Naive thymus-derived CD4-positive, alpha-beta T cell (primary cell): ENCODE measurements around the gene FAM184B. TPM values are rescaled to one million over a fixed set of nuclear protein-coding genes. Genes with fewer than 3 reads are reported as not detected.
A peak's percentile ranks its signal among the peaks of the same experiment; 100 is the strongest.

Source experiments
- ATAC-seq: fragments of 150-1000 bp; cut with Tn5 transposase; 2 replicates; pipeline ENCODE4 v1.10.0; 2021; ENCODE audit warnings: mild to moderate bottlenecking, moderate library complexity
- CTCF ChIA-PET: fragments of 350-600 bp; sonication (Branson Sonifier 250); formaldehyde crosslinking; loops from one replicate; lab custom pipeline; 2021; ENCODE audit warnings: antibody characterized with exemption; lab: Charles Lee
- POLR2A ChIA-PET: fragments of 350-600 bp; sonication (Branson Sonifier 250); formaldehyde crosslinking; loops from one replicate; lab custom pipeline; 2021; ENCODE audit warnings: antibody characterized with exemption, inconsistent platforms; lab: Charles Lee
- DNase-seq, 9 donors: peaks; one replicate each; pipeline versions ENCODE4 v3.0.0 to v3.0.0-alpha.2; 2020 to 2022; ENCODE audit warnings: mixed read lengths in 1 of 9
- H3K27ac ChIP-seq: one replicate; pipeline ENCODE4 v1.7.0; 2013; ENCODE audit warnings: mild to moderate bottlenecking, low read depth, low read length, moderate library complexity
- H3K27me3 ChIP-seq, 2 donors: one replicate each; pipeline ENCODE4 v1.7.0; 2013; ENCODE audit warnings: low read length in 2 of 2, mild to moderate bottlenecking in 2 of 2, moderate library complexity in 2 of 2; ENCODE audit not compliant: control insufficient read depth in 2 of 2, insufficient read depth in 2 of 2
- H3K36me3 ChIP-seq, 3 experiments: 1 replicate in 2 of 3; 2 replicates in 1 of 3; pipeline ENCODE4 v1.7.0; 2013; ENCODE audit warnings: low read length in 3 of 3, mild to moderate bottlenecking in 3 of 3, moderate library complexity in 1 of 3; ENCODE audit not compliant: insufficient read depth in 3 of 3, control insufficient read depth in 2 of 3
- H3K4me1 ChIP-seq, 2 donors: one replicate each; pipeline ENCODE4 v1.7.0; 2013; ENCODE audit warnings: low read length in 2 of 2, mild to moderate bottlenecking in 2 of 2, moderate library complexity in 1 of 2; ENCODE audit not compliant: control insufficient read depth in 2 of 2, insufficient read depth in 2 of 2
- H3K4me3 ChIP-seq: 2 replicates; pipeline ENCODE4 v1.7.0; 2013; ENCODE audit warnings: mild to moderate bottlenecking, low read length
- H3K9me3 ChIP-seq, 3 experiments: 1 replicate in 2 of 3; 2 replicates in 1 of 3; pipeline ENCODE4 v1.7.0; 2013; ENCODE audit warnings: low read length in 3 of 3; ENCODE audit not compliant: control insufficient read depth in 2 of 3
- H3K27ac Mint-ChIP-seq, 9 donors: one replicate each; pipeline ENCODE4 v1.8.0; 2020 to 2022; ENCODE audit warnings: mixed read lengths in 9 of 9, mild to moderate bottlenecking in 8 of 9, moderate library complexity in 5 of 9, inconsistent platforms in 2 of 9
- H3K27me3 Mint-ChIP-seq, 5 donors: one replicate each; pipeline ENCODE4 v1.8.0; 2021 to 2022; ENCODE audit warnings: mixed read lengths in 5 of 5, mild to moderate bottlenecking in 1 of 5
- H3K36me3 Mint-ChIP-seq, 5 donors: one replicate each; pipeline ENCODE4 v1.8.0; 2020 to 2022; ENCODE audit warnings: mixed read lengths in 5 of 5, mild to moderate bottlenecking in 3 of 5, inconsistent platforms in 1 of 5
- H3K4me1 Mint-ChIP-seq, 7 donors: one replicate each; pipeline ENCODE4 v1.8.0; 2020 to 2022; ENCODE audit warnings: mixed read lengths in 7 of 7, mild to moderate bottlenecking in 3 of 7, inconsistent platforms in 1 of 7
- H3K4me3 Mint-ChIP-seq, 10 donors: one replicate each; pipeline ENCODE4 v1.8.0; 2020 to 2022; ENCODE audit warnings: mild to moderate bottlenecking in 10 of 10, mixed read lengths in 10 of 10, moderate library complexity in 6 of 10, inconsistent platforms in 2 of 10
- H3K9me3 Mint-ChIP-seq, 11 donors: one replicate each; pipeline ENCODE4 v1.8.0; 2020 to 2022; ENCODE audit warnings: mixed read lengths in 11 of 11, mild to moderate bottlenecking in 4 of 11, inconsistent platforms in 1 of 11, moderate library complexity in 1 of 11
- intact Hi-C, 2 donors: fragments of 100-400 bp; cut with micrococcal nuclease; formaldehyde crosslinking; loops; one replicate each; pipeline ENCODE4 v1.15.1; 2023
- polyA plus RNA-seq, 2 donors: library from polyadenylated mRNA; unstranded; fragments of 300-500 nt; fragmentation: Illumina TruSeq; gene quantifications; one replicate each; pipeline ENCODE4 v1.2.3, GENCODE V29; 2021
- total RNA-seq, 6 experiments: library from RNA in 5 of 6; stranded (reverse) in 5 of 6; gene quantifications; 1 replicate in 5 of 6; 2 replicates in 1 of 6; pipeline ENCODE4 v1.2.3 and lab custom pipeline; 2021 to 2026

FAM184B gene
- total and polyA plus RNA-seq, 7 experiments from 2014 or later, result 0.08 TPM; not detected in 6

DNA sequence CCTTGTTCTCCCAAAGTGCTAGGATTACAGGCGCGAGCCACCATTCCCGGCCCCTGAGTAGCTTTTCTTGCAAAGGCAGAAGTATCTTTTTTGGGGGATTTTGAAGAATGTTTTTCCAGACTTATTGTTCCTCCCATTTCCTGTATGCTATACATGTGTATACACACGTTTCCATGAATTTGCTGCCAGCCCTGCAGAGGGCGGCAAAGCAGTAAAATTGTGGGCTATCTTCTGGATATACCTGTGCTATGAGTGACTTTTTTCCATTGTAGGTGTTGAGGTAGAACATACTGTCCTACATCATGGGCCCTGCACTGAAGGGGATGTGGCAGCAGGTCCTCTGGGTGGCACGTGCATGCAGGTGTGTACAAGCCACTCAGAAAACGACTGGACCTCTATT lies 183.9 kb downstream of the FAM184B start:
- Histone ChIP-seq H3K27me3 (no peaks in the 10 kb centered on the region), H3K4me3 (no peak overlapping the region), H3K27ac (no peak overlapping the region), H3K9me3 (no peaks in the 10 kb centered on the region), H3K36me3 (peaks cover 14 to 63% (median 14%) of the 10 kb centered on the region in 3 experiments), H3K4me1 (no peaks in the 10 kb centered on the region)
- Mint-ChIP-seq H3K9me3 (no peaks in the 10 kb centered on the region), H3K4me1 (peaks cover 0 to 12% (median 0%) of the 10 kb centered on the region in 7 donors), H3K4me3 (no peak overlapping the region), H3K27ac (peak overlapping the region in 1 of 9 donors; percentile 19), H3K36me3 (peaks cover 6 to 58% (median 16%) of the 10 kb centered on the region in 5 donors), H3K27me3 (no peaks in the 10 kb centered on the region)
- ChIA-PET CTCF (no interaction called here), POLR2A (no interaction called here)
- intact Hi-C loops, result loop anchor here in 1 of 2 donors (2.0 kb wide), 1 partner anchor 17 kb away; the partner anchor contains the start of gene MED28
- ATAC-seq (no peak), DNase-seq (no peak)

GRCh38 chr4:17595471-17596005 lies 185.9 kb downstream of the FAM184B start:
- Mint-ChIP-seq H3K9me3 (no peaks in the 10 kb centered on the region), H3K4me1 (peaks cover 0 to 22% (median 5%) of the 10 kb centered on the region in 7 donors), H3K27ac (peak overlapping the region in 2 of 9 donors; percentile 13 to 43), H3K4me3 (no peak overlapping the region), H3K36me3 (peaks cover 6 to 56% (median 20%) of the 10 kb centered on the region in 5 donors), H3K27me3 (no peaks in the 10 kb centered on the region)
- Histone ChIP-seq H3K27me3 (no peaks in the 10 kb centered on the region), H3K9me3 (no peaks in the 10 kb centered on the region), H3K4me3 (no peak overlapping the region), H3K36me3 (peaks cover 6 to 60% (median 14%) of the 10 kb centered on the region in 3 experiments), H3K4me1 (no peaks in the 10 kb centered on the region), H3K27ac (no peak overlapping the region)
- peak; percentile 66 for ATAC-seq
- intact Hi-C loops, result loop anchor here in 1 of 2 donors (2.0 kb wide), 2 partner anchors 19 kb away; partner anchors contain the start of genes LAP3 and MED28
- ChIA-PET POLR2A (interaction anchor here (1.2 kb wide), 1 partner anchor 19 kb away, joined by 3 read pairs; the partner anchor contains the start of gene MED28), CTCF (no interaction called here)
- no peak for DNase-seq

- H3K4me3 Mint-ChIP-seq, result no peak overlapping the region
Observed at GRCh38 chr4:17589355-17589754, 192.1 kb downstream of the FAM184B start.

GRCh38 chr4:17587094-17587822 lies 194.2 kb downstream of the FAM184B start:
- H3K27ac Mint-ChIP-seq, result no peak overlapping the region
- ATAC-seq, result no peak

More at GRCh38 chr4:17589355-17589754, 192.1 kb downstream of the FAM184B start:
- Histone ChIP-seq H3K9me3 (no peaks in the 10 kb centered on the region), H3K36me3 (peaks cover 1 to 64% (median 7%) of the 10 kb centered on the region in 3 experiments), H3K4me1 (no peaks in the 10 kb centered on the region), H3K4me3 (no peak overlapping the region), H3K27me3 (no peaks in the 10 kb centered on the region), H3K27ac (no peak overlapping the region)
- intact Hi-C loops, result no loop called here
- Mint-ChIP-seq H3K36me3 (peaks cover 4 to 61% (median 32%) of the 10 kb centered on the region in 5 donors), H3K27ac (no peak overlapping the region), H3K9me3 (no peaks in the 10 kb centered on the region), H3K4me1 (peaks cover 0 to 34% (median 5%) of the 10 kb centered on the region in 7 donors), H3K27me3 (no peaks in the 10 kb centered on the region)
- ATAC-seq (no peak), DNase-seq (no peak)
- CTCF ChIA-PET, result no interaction called here
- POLR2A ChIA-PET, result no interaction called here

DNA sequence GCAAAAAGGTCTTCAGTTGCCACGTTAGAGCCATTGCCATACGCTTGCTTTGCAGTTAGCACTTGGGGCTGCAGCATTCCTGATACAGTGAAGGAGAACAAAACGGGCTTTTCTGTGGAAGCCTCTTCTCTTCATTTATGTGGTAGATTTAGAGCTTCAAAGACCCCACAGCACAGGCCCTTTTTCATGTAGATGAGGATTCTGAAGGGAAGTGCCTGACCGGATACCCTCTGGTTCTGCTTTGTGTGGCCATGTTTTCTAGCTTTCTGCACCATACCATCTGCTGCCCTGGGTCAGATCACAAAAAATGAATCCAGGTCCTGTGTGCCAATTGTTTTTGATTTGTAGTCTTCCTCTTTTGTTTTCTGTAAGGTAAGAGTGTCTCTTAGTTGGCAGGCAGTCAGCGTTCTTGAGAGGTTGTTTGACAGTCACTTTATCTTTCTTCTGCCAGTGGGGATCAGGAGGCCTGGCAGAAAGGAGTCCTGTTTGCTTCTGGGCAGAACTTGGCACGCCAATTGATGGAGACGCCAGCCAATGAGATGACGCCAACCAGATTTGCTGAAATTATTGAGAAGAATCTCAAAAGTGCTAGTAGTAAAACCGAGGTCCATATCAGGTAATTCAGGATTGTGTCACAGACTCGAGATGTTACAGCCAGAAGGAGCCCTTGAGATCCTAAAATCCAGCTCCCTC lies 196.8 kb downstream of the FAM184B start:
- H3K27me3 Mint-ChIP-seq, result no peaks in the 10 kb centered on the region
- no peaks in the 10 kb centered on the region for H3K9me3 Mint-ChIP-seq
- Histone ChIP-seq H3K36me3 (peaks cover 0 to 76% (median 21%) of the 10 kb centered on the region in 3 experiments), H3K9me3 (no peaks in the 10 kb centered on the region), H3K27ac (no peak overlapping the region), H3K4me1 (no peaks in the 10 kb centered on the region), H3K4me3 (no peak overlapping the region), H3K27me3 (no peaks in the 10 kb centered on the region)
- POLR2A ChIA-PET, result interaction anchor here (3.3 kb wide), 1 partner anchor 30 kb away, joined by 10 read pairs; the partner anchor contains the start of gene MED28
- ATAC-seq, result no peak
- peaks cover 11 to 70% (median 25%) of the 10 kb centered on the region in 5 donors for H3K36me3 Mint-ChIP-seq
- no peak for DNase-seq
- intact Hi-C loops, result no loop called here
- peak overlapping the region in 3 of 9 donors; percentile 21 to 31 (median 25) for H3K27ac Mint-ChIP-seq
- no peak overlapping the region for H3K4me3 Mint-ChIP-seq
- H3K4me1 Mint-ChIP-seq, result peaks cover 5 to 37% (median 6%) of the 10 kb centered on the region in 7 donors
- CTCF ChIA-PET, result interaction anchor here (1.1 kb wide), 1 partner anchor 10 kb away, joined by 3 read pairs; no protein-coding TSS in a partner anchor

More at GRCh38 chr4:17587094-17587822, 194.2 kb downstream of the FAM184B start:
- no peak overlapping the region for H3K4me3 ChIP-seq
- no peaks in the 10 kb centered on the region for H3K4me1 ChIP-seq
- H3K4me3 Mint-ChIP-seq, result no peak overlapping the region
- no peak for DNase-seq
- intact Hi-C loops, result no loop called here
- ChIA-PET CTCF (interaction anchor here (0.7 kb wide), 1 partner anchor 568 kb away, joined by 3 read pairs; no protein-coding TSS in a partner anchor), POLR2A (interaction anchor here (1.0 kb wide), 1 partner anchor 9 kb away, joined by 3 read pairs; no protein-coding TSS in a partner anchor)
- peaks cover 6 to 78% (median 14%) of the 10 kb centered on the region in 3 experiments for H3K36me3 ChIP-seq
- no peaks in the 10 kb centered on the region for H3K9me3 ChIP-seq
- no peaks in the 10 kb centered on the region for H3K27me3 Mint-ChIP-seq
- no peaks in the 10 kb centered on the region for H3K27me3 ChIP-seq
- no peaks in the 10 kb centered on the region for H3K9me3 Mint-ChIP-seq
- H3K36me3 Mint-ChIP-seq, result peaks cover 11 to 63% (median 25%) of the 10 kb centered on the region in 5 donors
- peaks cover 0 to 27% (median 5%) of the 10 kb centered on the region in 7 donors for H3K4me1 Mint-ChIP-seq
- H3K27ac ChIP-seq, result no peak overlapping the region

GRCh38 chr4:17583941-17584340 lies 197.5 kb downstream of the FAM184B start:
- DNase-seq, result no peak
- Mint-ChIP-seq H3K9me3 (no peaks in the 10 kb centered on the region), H3K36me3 (peaks cover 11 to 64% (median 25%) of the 10 kb centered on the region in 5 donors), H3K27ac (peak overlapping the region in 1 of 9 donors; percentile 13), H3K27me3 (no peaks in the 10 kb centered on the region), H3K4me1 (peaks cover 7 to 42% (median 14%) of the 10 kb centered on the region in 7 donors), H3K4me3 (no peak overlapping the region)
- ChIA-PET POLR2A (interaction anchor here (3.3 kb wide), 1 partner anchor 31 kb away, joined by 10 read pairs; the partner anchor contains the start of gene MED28), CTCF (interaction anchor here (1.1 kb wide), 1 partner anchor 11 kb away, joined by 3 read pairs; no protein-coding TSS in a partner anchor)
- no peak overlapping the region for H3K27ac ChIP-seq
- H3K4me1 ChIP-seq, result peaks cover 0 to 3% of the 10 kb centered on the region in 2 donors
- H3K36me3 ChIP-seq, result peaks cover 0 to 70% (median 21%) of the 10 kb centered on the region in 3 experiments
- H3K27me3 ChIP-seq, result no peaks in the 10 kb centered on the region
- no peaks in the 10 kb centered on the region for H3K9me3 ChIP-seq
- intact Hi-C loops, result no loop called here
- H3K4me3 ChIP-seq, result no peak overlapping the region
- ATAC-seq, result no peak
